Erythroblast (primary cell): ENCODE results near the gene MYO1D.

ENCODE experiments used
- GATA1 ChIP-seq: IDR thresholded peaks from 2 replicates; pipeline ENCODE4 v1.6.1; 2011; ENCODE audit warnings: low read depth, mild to moderate bottlenecking, control low read depth, low read length, moderate library complexity
- POLR2A ChIP-seq: IDR thresholded peaks from 2 replicates; pipeline ENCODE4 v1.6.1; 2011; ENCODE audit warnings: mild to moderate bottlenecking, low read length

DNA sequence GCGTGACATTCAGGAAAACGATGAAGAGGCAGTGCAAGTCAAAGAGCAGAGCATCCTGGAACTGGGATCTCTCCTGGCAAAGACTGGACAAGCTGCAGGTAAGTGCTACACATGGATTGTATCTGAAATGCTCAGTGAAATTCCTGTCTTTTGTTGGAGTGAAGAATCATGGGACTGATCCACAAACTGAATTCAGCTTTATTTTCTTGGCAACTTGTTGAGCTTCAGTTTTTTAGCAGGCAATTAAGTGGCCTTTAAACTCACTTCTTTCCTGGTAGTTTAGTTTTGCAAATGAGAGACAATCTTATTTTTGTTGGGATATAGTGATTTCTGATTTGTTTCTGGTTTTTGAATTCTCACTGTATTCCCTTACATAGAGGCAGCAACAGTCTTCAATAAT is 430.0 kb downstream of the MYO1D start:
- TF ChIP-seq POLR2A = no peak
- no peak for TF ChIP-seq GATA1
